ENCODE data around the gene FADS2. TPM values are rescaled to one million over a fixed set of nuclear protein-coding genes. Genes with fewer than 3 reads are reported as not detected.

Gene FADS2
- polyA plus RNA-seq, 2 of the 4 experiments (the other 2 are of a cell fraction): 215 to 391 TPM

DNA sequence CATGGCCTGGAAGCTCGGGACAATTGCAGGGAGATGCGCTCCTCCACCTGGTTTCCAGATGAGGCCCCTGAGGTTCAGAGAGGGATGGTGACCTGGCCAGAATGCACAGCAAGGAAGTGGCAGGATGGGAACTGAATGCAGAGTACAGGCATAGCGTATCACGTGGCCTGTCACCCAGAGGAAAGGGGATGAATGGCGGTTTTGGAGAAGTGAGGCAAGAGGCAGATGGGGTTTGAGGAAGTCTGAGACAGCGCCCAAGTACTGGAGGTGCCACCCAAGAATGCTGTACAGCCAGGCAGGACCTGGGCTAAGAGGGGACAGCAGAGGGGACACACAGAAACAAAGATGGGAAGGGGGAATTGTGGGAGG, 84.4 kb downstream of the FADS2 start:
- no peak overlapping the region for H3K4me3 ChIP-seq
- no peaks in the 10 kb centered on the region for H3K9me3 ChIP-seq
- DNase-seq (ENCODE audit: low read depth in 1 of 2, low spot score in 1 of 2) (no peak), FAIRE-seq (no peak), ATAC-seq (no peak)
- H3K27ac ChIP-seq: no peak overlapping the region
- POLR2A ChIA-PET: no interaction called here
- H3K4me2 ChIP-seq: no peak overlapping the region
- peaks cover 5% of the 10 kb centered on the region; the same call in 1 of the 3 replicates for H3K4me1 ChIP-seq
- TF ChIP-seq, protein P1, sequence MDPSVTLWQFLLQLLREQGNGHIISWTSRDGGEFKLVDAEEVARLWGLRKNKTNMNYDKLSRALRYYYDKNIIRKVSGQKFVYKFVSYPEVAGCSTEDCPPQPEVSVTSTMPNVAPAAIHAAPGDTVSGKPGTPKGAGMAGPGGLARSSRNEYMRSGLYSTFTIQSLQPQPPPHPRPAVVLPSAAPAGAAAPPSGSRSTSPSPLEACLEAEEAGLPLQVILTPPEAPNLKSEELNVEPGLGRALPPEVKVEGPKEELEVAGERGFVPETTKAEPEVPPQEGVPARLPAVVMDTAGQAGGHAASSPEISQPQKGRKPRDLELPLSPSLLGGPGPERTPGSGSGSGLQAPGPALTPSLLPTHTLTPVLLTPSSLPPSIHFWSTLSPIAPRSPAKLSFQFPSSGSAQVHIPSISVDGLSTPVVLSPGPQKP (IDR thresholded peaks at IDR 0.05; ENCODE audit: low read depth, low read length): no peak
- TF ChIP-seq NPAS2 (CRISPR knock-in tag; IDR thresholded peaks at IDR 0.05; ENCODE audit: borderline replicate concordance) (no peak), NFE2L2 (conservative IDR thresholded peaks at IDR 0.05; ENCODE audit: low read length) (no peak), SMC3 (IDR thresholded peaks at IDR 0.05) (no peak), CBX8 (IDR thresholded peaks at IDR 0.05) (no peak), KDM1A (IDR thresholded peaks at IDR 0.05; ENCODE audit: low read depth) (no peak), HOXB5 (CRISPR knock-in tag; IDR thresholded peaks at IDR 0.05) (no peak), EHF (CRISPR knock-in tag; IDR thresholded peaks at IDR 0.05) (no peak), HOXB13 (CRISPR knock-in tag; IDR thresholded peaks at IDR 0.05; ENCODE audit: low read depth) (no peak), ZSCAN20 (CRISPR knock-in tag; IDR thresholded peaks at IDR 0.05) (no peak), ZNF302 (CRISPR knock-in tag; IDR thresholded peaks at IDR 0.05) (no peak), JUNB (IDR thresholded peaks at IDR 0.05) (no peak), EP300 (IDR thresholded peaks at IDR 0.05) (no peak), MAFK (IDR thresholded peaks at IDR 0.05; ENCODE audit: partially characterized antibody) (no peak), FOXS1 (CRISPR knock-in tag; IDR thresholded peaks at IDR 0.05) (no peak), GATA3 (IDR thresholded peaks at IDR 0.05; ENCODE audit: borderline replicate concordance) (no peak), TP53 (CRISPR knock-in tag; IDR thresholded peaks at IDR 0.05) (no peak)
- TF ChIP-seq, protein P2, sequence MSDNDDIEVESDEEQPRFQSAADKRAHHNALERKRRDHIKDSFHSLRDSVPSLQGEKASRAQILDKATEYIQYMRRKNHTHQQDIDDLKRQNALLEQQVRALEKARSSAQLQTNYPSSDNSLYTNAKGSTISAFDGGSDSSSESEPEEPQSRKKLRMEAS (IDR thresholded peaks at IDR 0.05): no peak
- TF ChIP-seq, protein P3, sequence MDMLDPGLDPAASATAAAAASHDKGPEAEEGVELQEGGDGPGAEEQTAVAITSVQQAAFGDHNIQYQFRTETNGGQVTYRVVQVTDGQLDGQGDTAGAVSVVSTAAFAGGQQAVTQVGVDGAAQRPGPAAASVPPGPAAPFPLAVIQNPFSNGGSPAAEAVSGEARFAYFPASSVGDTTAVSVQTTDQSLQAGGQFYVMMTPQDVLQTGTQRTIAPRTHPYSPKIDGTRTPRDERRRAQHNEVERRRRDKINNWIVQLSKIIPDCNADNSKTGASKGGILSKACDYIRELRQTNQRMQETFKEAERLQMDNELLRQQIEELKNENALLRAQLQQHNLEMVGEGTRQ (IDR thresholded peaks at IDR 0.05): no peak
- CTCF ChIA-PET: interaction anchor here (1.4 to 19.8 kb wide), 5 partner anchors 13 to 196 kb away, joined by 5 to 565 read pairs (median 11); partner anchors contain the start of gene BEST1
- WGBS (ENCODE audit: missing lambda C conversion rate): 87% methylated on average over 6 of the region's 6 CpGs

DNA sequence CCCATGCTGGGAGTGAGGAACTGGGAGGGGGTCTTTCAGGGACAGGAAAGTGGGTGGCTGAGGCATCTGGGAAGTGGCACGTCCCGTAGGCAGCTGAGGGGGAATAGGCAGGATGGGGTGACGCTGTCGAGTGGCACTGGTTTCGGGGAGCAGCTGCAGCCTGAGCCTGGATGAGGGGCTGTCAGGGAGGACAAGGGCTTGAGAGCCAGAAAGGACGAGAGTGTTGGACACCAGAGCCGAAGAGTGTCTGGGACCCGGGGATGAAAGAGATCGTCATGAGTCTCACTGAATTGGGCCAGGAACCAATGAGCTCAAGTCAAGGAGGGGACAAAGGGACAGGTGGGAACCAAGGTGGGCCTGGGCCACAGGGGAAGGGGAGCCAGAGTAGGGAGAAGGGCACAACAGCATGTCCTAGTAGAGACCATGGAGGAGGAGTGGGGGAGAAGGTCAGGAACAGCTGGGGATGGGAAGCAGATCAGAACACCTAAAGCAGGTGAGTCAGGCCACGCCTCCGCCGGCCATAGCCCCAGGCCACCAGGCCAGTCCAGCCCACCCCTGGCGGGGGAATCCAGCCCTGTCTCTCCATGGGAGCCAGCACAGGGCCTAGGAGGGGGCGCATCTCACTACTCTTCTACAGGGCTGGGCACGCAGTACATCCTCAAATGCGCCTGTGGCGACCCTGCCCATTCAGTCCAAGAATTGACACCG, 85.0 kb downstream of the FADS2 start:
- ATAC-seq (no peak), DNase-seq (ENCODE audit: low read depth in 1 of 2, low spot score in 1 of 2) (no peak), FAIRE-seq (no peak)
- CTCF ChIA-PET: interaction anchor here (1.4 to 19.8 kb wide), 5 partner anchors 14 to 195 kb away, joined by 5 to 565 read pairs (median 11); partner anchors contain the start of gene BEST1
- POLR2A ChIA-PET: no interaction called here
- Histone ChIP-seq H3K4me3 (no peak overlapping the region), H3K4me2 (no peak overlapping the region), H3K9me3 (no peaks in the 10 kb centered on the region), H3K4me1 (peaks cover 10% of the 10 kb centered on the region; the same call in 1 of the 3 replicates), H3K27ac (no peak overlapping the region)
- TF ChIP-seq TFCP2L1 (CRISPR knock-in tag; IDR thresholded peaks at IDR 0.05) (no peak), KDM5A (IDR thresholded peaks at IDR 0.05) (no peak), HEYL (CRISPR knock-in tag; IDR thresholded peaks at IDR 0.05) (no peak), MYC (IDR thresholded peaks at IDR 0.05; ENCODE audit: borderline replicate concordance, low read length) (no peak), FOSL2 (IDR thresholded peaks at IDR 0.05) (no peak), FOSL2 (CRISPR knock-in tag; IDR thresholded peaks at IDR 0.05) (no peak), NPAS2 (CRISPR knock-in tag; IDR thresholded peaks at IDR 0.05; ENCODE audit: borderline replicate concordance) (no peak)
- 89% methylated on average over 18 of the region's 18 CpGs for WGBS (ENCODE audit: missing lambda C conversion rate)

Measured in A549 (cell line).